H1 (cell line): ENCODE measurements around the gene PTPRO. TPM values are rescaled to one million over a fixed set of nuclear protein-coding genes. Genes with fewer than 3 reads are reported as not detected.

Experiments
- ASH2L ChIP-seq: fragments of 200-600, 300-600 bp; sonication (generic); IDR thresholded peaks from one replicate; pipeline ENCODE4 v1.7.1; 2017; ENCODE audit warnings: low read length
- KDM5A ChIP-seq: fragments of 200-600 bp; IDR thresholded peaks from 2 replicates; pipeline ENCODE4 v1.7.1; 2012; ENCODE audit warnings: mild to moderate bottlenecking, low read length, inconsistent platforms, mixed read lengths
- SUZ12 ChIP-seq: fragments of 200-600 bp; sonication (generic); IDR thresholded peaks from 2 replicates; pipeline ENCODE4 v1.6.1; 2012; ENCODE audit warnings: mild to moderate bottlenecking, inconsistent platforms, low read length, moderate library complexity, mixed read lengths
- polyA plus RNA-seq, 7 experiments: library from polyadenylated mRNA; depleted of rRNA in 3 of 7; stranded (reverse) in 5 of 7; unstranded in 2 of 7; fragments of >200 nt in 5 of 7; fragments of 200-250 nt in 2 of 7; gene quantifications; 1 replicate in 5 of 7; 2 replicates in 1 of 7; 4 replicates in 1 of 7; pipeline versions ENCODE4 v1.2.1 to v1.2.3, GENCODE V29; 2011 to 2013; ENCODE audit warnings: missing spikeins in 2 of 7, mixed read lengths in 2 of 7
- total RNA-seq: library from RNA; stranded (reverse); fragmentation: NEBNext Ultra II Directional; extraction: Animal tissue kit (Norgen Biotek cat#: 25700); gene quantifications from 2 replicates; pipeline ENCODE4 v1.2.1, GENCODE V29; 2021
- TF ChIP-seq, protein P1 (sequence below): fragments of 300-600 bp; sonication (generic); IDR thresholded peaks from 2 replicates; pipeline ENCODE4 v1.7.1; 2012; ENCODE audit warnings: low read length, moderate library complexity, mild to moderate bottlenecking, inconsistent platforms; ENCODE audit not compliant: insufficient replicate concordance

Gene PTPRO
- total and polyA plus RNA-seq, 2 of the 8 experiments (the other 6 are each of a cell fraction or from before 2014, with no cell fraction given) = 0.73 to 1.7 TPM

DNA sequence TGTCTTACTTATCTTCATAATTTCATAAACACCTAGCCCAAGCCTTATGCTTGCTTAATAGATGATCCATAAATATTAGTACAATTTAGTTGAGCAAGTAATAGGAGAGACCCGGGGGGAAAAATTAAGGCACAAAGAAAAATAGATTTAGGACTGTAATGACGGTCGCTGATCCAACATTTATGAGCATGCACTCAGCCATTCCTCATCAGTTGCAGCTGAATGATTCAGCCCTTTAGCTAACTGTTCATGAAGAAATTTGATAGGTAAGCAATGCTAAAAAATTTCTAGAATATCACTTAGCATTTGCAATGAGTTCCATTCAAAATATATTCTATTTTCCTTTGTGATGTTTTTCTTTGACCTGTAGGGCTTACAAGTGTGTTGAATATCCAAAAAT, 163.2 kb downstream of the PTPRO start (continued):
- TF ChIP-seq, protein P1, sequence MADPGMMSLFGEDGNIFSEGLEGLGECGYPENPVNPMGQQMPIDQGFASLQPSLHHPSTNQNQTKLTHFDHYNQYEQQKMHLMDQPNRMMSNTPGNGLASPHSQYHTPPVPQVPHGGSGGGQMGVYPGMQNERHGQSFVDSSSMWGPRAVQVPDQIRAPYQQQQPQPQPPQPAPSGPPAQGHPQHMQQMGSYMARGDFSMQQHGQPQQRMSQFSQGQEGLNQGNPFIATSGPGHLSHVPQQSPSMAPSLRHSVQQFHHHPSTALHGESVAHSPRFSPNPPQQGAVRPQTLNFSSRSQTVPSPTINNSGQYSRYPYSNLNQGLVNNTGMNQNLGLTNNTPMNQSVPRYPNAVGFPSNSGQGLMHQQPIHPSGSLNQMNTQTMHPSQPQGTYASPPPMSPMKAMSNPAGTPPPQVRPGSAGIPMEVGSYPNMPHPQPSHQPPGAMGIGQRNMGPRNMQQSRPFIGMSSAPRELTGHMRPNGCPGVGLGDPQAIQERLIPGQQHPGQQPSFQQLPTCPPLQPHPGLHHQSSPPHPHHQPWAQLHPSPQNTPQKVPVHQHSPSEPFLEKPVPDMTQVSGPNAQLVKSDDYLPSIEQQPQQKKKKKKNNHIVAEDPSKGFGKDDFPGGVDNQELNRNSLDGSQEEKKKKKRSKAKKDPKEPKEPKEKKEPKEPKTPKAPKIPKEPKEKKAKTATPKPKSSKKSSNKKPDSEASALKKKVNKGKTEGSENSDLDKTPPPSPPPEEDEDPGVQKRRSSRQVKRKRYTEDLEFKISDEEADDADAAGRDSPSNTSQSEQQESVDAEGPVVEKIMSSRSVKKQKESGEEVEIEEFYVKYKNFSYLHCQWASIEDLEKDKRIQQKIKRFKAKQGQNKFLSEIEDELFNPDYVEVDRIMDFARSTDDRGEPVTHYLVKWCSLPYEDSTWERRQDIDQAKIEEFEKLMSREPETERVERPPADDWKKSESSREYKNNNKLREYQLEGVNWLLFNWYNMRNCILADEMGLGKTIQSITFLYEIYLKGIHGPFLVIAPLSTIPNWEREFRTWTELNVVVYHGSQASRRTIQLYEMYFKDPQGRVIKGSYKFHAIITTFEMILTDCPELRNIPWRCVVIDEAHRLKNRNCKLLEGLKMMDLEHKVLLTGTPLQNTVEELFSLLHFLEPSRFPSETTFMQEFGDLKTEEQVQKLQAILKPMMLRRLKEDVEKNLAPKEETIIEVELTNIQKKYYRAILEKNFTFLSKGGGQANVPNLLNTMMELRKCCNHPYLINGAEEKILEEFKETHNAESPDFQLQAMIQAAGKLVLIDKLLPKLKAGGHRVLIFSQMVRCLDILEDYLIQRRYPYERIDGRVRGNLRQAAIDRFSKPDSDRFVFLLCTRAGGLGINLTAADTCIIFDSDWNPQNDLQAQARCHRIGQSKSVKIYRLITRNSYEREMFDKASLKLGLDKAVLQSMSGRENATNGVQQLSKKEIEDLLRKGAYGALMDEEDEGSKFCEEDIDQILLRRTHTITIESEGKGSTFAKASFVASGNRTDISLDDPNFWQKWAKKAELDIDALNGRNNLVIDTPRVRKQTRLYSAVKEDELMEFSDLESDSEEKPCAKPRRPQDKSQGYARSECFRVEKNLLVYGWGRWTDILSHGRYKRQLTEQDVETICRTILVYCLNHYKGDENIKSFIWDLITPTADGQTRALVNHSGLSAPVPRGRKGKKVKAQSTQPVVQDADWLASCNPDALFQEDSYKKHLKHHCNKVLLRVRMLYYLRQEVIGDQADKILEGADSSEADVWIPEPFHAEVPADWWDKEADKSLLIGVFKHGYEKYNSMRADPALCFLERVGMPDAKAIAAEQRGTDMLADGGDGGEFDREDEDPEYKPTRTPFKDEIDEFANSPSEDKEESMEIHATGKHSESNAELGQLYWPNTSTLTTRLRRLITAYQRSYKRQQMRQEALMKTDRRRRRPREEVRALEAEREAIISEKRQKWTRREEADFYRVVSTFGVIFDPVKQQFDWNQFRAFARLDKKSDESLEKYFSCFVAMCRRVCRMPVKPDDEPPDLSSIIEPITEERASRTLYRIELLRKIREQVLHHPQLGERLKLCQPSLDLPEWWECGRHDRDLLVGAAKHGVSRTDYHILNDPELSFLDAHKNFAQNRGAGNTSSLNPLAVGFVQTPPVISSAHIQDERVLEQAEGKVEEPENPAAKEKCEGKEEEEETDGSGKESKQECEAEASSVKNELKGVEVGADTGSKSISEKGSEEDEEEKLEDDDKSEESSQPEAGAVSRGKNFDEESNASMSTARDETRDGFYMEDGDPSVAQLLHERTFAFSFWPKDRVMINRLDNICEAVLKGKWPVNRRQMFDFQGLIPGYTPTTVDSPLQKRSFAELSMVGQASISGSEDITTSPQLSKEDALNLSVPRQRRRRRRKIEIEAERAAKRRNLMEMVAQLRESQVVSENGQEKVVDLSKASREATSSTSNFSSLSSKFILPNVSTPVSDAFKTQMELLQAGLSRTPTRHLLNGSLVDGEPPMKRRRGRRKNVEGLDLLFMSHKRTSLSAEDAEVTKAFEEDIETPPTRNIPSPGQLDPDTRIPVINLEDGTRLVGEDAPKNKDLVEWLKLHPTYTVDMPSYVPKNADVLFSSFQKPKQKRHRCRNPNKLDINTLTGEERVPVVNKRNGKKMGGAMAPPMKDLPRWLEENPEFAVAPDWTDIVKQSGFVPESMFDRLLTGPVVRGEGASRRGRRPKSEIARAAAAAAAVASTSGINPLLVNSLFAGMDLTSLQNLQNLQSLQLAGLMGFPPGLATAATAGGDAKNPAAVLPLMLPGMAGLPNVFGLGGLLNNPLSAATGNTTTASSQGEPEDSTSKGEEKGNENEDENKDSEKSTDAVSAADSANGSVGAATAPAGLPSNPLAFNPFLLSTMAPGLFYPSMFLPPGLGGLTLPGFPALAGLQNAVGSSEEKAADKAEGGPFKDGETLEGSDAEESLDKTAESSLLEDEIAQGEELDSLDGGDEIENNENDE = no peak
- TF ChIP-seq ASH2L (no peak), KDM5A (no peak), SUZ12 (no peak)
